ENCODE results near the gene CFAP251.
"Not testable (repeated sequence)": the region's sequence is repeated elsewhere in the genome, so short reads cannot be mapped to it uniquely, and the experiment has no call there.

DNA sequence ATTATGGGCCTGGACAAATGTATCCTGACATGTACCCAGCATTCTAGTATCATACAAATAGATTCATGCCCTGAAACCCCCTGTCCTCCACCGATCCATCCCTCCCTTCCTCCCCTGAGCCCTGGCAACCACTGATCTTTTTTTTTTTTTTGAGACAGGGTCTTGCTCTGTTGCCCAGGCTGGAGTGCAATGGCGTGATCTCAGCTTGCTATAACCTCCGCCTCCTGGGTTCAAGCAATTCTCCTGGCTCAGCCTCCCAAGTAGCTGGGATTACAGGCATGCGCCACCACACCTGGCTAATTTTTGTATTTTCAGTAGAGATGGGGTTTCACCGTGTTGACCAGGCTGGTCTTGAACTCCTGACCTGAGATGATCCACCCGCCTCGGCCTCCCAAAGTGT is 11.2 kb downstream of the CFAP251 start:
- not testable (repeated sequence) for TF ChIP-seq TCF12 (IDR thresholded peaks at IDR 0.05; ENCODE audit: low read depth, low read length); KDM1A (IDR thresholded peaks at IDR 0.05; ENCODE audit: borderline replicate concordance); ETV6 (conservative IDR thresholded peaks at IDR 0.05 in 1 of 2, IDR thresholded peaks at IDR 0.05 in 1 of 2; ENCODE audit: borderline replicate concordance in 1 of 2, low read depth in 1 of 2); ZSCAN29 (IDR thresholded peaks at IDR 0.05); STAT3 (IDR thresholded peaks at IDR 0.05; ENCODE audit: low read depth, low read length); FOXM1 (IDR thresholded peaks at IDR 0.05; ENCODE audit: low read depth, low read length); RFX5 (IDR thresholded peaks at IDR 0.05; ENCODE audit: low read depth, low read length); KAT2A (conservative IDR thresholded peaks at IDR 0.05; ENCODE audit: control insufficient read depth, low read depth, low read length); SIX5 (IDR thresholded peaks at IDR 0.05; ENCODE audit: low read depth, low read length, severe bottlenecking); ATF7 (IDR thresholded peaks at IDR 0.05; ENCODE audit: low read depth)
- TF ChIP-seq, protein P1, sequence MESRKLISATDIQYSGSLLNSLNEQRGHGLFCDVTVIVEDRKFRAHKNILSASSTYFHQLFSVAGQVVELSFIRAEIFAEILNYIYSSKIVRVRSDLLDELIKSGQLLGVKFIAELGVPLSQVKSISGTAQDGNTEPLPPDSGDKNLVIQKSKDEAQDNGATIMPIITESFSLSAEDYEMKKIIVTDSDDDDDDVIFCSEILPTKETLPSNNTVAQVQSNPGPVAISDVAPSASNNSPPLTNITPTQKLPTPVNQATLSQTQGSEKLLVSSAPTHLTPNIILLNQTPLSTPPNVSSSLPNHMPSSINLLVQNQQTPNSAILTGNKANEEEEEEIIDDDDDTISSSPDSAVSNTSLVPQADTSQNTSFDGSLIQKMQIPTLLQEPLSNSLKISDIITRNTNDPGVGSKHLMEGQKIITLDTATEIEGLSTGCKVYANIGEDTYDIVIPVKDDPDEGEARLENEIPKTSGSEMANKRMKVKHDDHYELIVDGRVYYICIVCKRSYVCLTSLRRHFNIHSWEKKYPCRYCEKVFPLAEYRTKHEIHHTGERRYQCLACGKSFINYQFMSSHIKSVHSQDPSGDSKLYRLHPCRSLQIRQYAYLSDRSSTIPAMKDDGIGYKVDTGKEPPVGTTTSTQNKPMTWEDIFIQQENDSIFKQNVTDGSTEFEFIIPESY (IDR thresholded peaks at IDR 0.05): not testable (repeated sequence)
- TF ChIP-seq, protein P2, sequence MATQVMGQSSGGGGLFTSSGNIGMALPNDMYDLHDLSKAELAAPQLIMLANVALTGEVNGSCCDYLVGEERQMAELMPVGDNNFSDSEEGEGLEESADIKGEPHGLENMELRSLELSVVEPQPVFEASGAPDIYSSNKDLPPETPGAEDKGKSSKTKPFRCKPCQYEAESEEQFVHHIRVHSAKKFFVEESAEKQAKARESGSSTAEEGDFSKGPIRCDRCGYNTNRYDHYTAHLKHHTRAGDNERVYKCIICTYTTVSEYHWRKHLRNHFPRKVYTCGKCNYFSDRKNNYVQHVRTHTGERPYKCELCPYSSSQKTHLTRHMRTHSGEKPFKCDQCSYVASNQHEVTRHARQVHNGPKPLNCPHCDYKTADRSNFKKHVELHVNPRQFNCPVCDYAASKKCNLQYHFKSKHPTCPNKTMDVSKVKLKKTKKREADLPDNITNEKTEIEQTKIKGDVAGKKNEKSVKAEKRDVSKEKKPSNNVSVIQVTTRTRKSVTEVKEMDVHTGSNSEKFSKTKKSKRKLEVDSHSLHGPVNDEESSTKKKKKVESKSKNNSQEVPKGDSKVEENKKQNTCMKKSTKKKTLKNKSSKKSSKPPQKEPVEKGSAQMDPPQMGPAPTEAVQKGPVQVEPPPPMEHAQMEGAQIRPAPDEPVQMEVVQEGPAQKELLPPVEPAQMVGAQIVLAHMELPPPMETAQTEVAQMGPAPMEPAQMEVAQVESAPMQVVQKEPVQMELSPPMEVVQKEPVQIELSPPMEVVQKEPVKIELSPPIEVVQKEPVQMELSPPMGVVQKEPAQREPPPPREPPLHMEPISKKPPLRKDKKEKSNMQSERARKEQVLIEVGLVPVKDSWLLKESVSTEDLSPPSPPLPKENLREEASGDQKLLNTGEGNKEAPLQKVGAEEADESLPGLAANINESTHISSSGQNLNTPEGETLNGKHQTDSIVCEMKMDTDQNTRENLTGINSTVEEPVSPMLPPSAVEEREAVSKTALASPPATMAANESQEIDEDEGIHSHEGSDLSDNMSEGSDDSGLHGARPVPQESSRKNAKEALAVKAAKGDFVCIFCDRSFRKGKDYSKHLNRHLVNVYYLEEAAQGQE (IDR thresholded peaks at IDR 0.05; ENCODE audit: low read depth, low read length): not testable (repeated sequence)
- TF ChIP-seq, protein P3, sequence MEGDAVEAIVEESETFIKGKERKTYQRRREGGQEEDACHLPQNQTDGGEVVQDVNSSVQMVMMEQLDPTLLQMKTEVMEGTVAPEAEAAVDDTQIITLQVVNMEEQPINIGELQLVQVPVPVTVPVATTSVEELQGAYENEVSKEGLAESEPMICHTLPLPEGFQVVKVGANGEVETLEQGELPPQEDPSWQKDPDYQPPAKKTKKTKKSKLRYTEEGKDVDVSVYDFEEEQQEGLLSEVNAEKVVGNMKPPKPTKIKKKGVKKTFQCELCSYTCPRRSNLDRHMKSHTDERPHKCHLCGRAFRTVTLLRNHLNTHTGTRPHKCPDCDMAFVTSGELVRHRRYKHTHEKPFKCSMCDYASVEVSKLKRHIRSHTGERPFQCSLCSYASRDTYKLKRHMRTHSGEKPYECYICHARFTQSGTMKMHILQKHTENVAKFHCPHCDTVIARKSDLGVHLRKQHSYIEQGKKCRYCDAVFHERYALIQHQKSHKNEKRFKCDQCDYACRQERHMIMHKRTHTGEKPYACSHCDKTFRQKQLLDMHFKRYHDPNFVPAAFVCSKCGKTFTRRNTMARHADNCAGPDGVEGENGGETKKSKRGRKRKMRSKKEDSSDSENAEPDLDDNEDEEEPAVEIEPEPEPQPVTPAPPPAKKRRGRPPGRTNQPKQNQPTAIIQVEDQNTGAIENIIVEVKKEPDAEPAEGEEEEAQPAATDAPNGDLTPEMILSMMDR (IDR thresholded peaks at IDR 0.05 in 2 of 3, conservative IDR thresholded peaks at IDR 0.05 in 1 of 3; ENCODE audit: control insufficient read depth in 2 of 3, extremely low read depth in 1 of 3, insufficient read depth in 1 of 3, low read depth in 3 of 3, low read length in 3 of 3): not testable (repeated sequence)

Measured in GM12878 (cell line).